IMR-90 (cell line): ENCODE measurements around the gene CNIH2. TPM values are rescaled to one million over a fixed set of nuclear protein-coding genes. Genes with fewer than 3 reads are reported as not detected.

ENCODE experiments used
- ATAC-seq: fragments of 200-7000 bp; cut with Tn5 transposase; 2 replicates; pipeline ENCODE4 v1.9.1; 2020; ENCODE audit warnings: low read depth, mild to moderate bottlenecking, moderate library complexity
- BruUV-seq: library from RNA; stranded (reverse); fragments of 400-500 nt; replicated peaks from 2 replicates; lab custom pipeline; 2021; lab: Mats Ljungman, UMichigan
- CTCF ChIA-PET: fragments of 300-600 bp; formaldehyde crosslinking; extraction: SDS; loops from one replicate; lab custom pipeline; 2021; ENCODE audit warnings: antibody characterized with exemption; lab: Yijun Ruan, JAX
- POLR2A ChIA-PET: fragments of 300-600 bp; sonication (Branson Sonifier 250); formaldehyde crosslinking; loops from one replicate; lab custom pipeline; 2022; ENCODE audit warnings: antibody characterized with exemption; ENCODE audit not compliant: unreplicated experiment; lab: Charles Lee
- DNase-seq: peaks from one replicate; pipeline ENCODE4 v3.0.0; 2013
- H2AFZ ChIP-seq: replicated peaks from 2 replicates; pipeline ENCODE3; 2013; ENCODE audit warnings: low read length, mild to moderate bottlenecking; ENCODE audit not compliant: poor library complexity
- H2AK5ac ChIP-seq: 2 replicates; pipeline ENCODE4 v1.6.1; 2013; ENCODE audit warnings: low read depth, low read length, inconsistent platforms
- H2AK9ac ChIP-seq: replicated peaks from 2 replicates; pipeline ENCODE3; 2013; ENCODE audit warnings: mild to moderate bottlenecking, low read depth, low read length, moderate library complexity; ENCODE audit not compliant: poor library complexity
- H2BK120ac ChIP-seq: 2 replicates; pipeline ENCODE4 v1.6.1; 2013; ENCODE audit warnings: low read depth, low read length, inconsistent platforms
- H2BK15ac ChIP-seq: 3 replicates; pipeline ENCODE4 v1.6.1; 2013; ENCODE audit warnings: low read depth, low read length, inconsistent platforms
- H2BK20ac ChIP-seq: 2 replicates; pipeline ENCODE4 v1.6.1; 2013; ENCODE audit warnings: low read depth, mild to moderate bottlenecking, inconsistent platforms, low read length, moderate library complexity
- H2BK5ac ChIP-seq: 2 replicates; pipeline ENCODE4 v1.6.1; 2013; ENCODE audit warnings: mild to moderate bottlenecking, low read depth, low read length, inconsistent platforms; ENCODE audit not compliant: poor library complexity, severe bottlenecking
- H3K14ac ChIP-seq: replicated peaks from 2 replicates; pipeline ENCODE4 v1.6.1; 2013; ENCODE audit warnings: low read depth, low read length, inconsistent platforms
- H3K18ac ChIP-seq: 2 replicates; pipeline ENCODE4 v1.6.1; 2013; ENCODE audit warnings: low read depth, low read length, control low read depth
- H3K23ac ChIP-seq: 2 replicates; pipeline ENCODE4 v1.6.1; 2013; ENCODE audit warnings: low read depth, low read length, inconsistent platforms
- H3K27ac ChIP-seq: 2 replicates; pipeline ENCODE4 v1.5.1; 2013; ENCODE audit warnings: mild to moderate bottlenecking, control low read depth, low read length; ENCODE audit not compliant: insufficient read depth
- H3K27me3 ChIP-seq: 2 replicates; pipeline ENCODE4 v1.6.1; 2013; ENCODE audit warnings: low read length; ENCODE audit not compliant: control insufficient read depth, insufficient read depth
- H3K36me3 ChIP-seq: 2 replicates; pipeline ENCODE4 v1.6.1; 2013; ENCODE audit warnings: low read length, mixed read lengths; ENCODE audit not compliant: control insufficient read depth, insufficient read depth
- H3K4ac ChIP-seq: 2 replicates; pipeline ENCODE4 v1.6.1; 2013; ENCODE audit warnings: low read depth, low read length, inconsistent platforms
- H3K4me1 ChIP-seq: 2 replicates; pipeline ENCODE4 v1.6.1; 2013; ENCODE audit warnings: low read length, mixed read lengths; ENCODE audit not compliant: control insufficient read depth, insufficient read depth
- H3K4me2 ChIP-seq: 2 replicates; pipeline ENCODE4 v1.6.1; 2013; ENCODE audit warnings: low read depth, mild to moderate bottlenecking, control low read depth, low read length, moderate library complexity
- H3K4me3 ChIP-seq: 2 replicates; pipeline ENCODE4 v1.5.1; 2013; ENCODE audit warnings: low read depth, mild to moderate bottlenecking, control low read depth, low read length, moderate library complexity; ENCODE audit not compliant: insufficient read depth
- H3K56ac ChIP-seq: 2 replicates; pipeline ENCODE4 v1.6.1; 2013; ENCODE audit warnings: low read length, inconsistent platforms; ENCODE audit not compliant: insufficient read depth; ENCODE audit errors: extremely low read depth
- H3K79me1 ChIP-seq, 2 experiments: 2 replicates each; pipeline ENCODE4 v1.6.1; 2013; ENCODE audit warnings: low read length in 2 of 2, inconsistent platforms in 1 of 2, low read depth in 1 of 2
- H3K9ac ChIP-seq: 2 replicates; pipeline ENCODE4 v1.6.1; 2013; ENCODE audit warnings: low read depth, low read length, control low read depth
- H3K9me1 ChIP-seq: 2 replicates; pipeline ENCODE4 v1.6.1; 2013; ENCODE audit warnings: low read length, inconsistent platforms; ENCODE audit not compliant: insufficient read depth
- H3K9me3 ChIP-seq: 2 replicates; pipeline ENCODE4 v1.6.1; 2013; ENCODE audit warnings: low read length; ENCODE audit not compliant: control insufficient read depth, insufficient read depth
- H4K20me1 ChIP-seq: 2 replicates; pipeline ENCODE4 v1.6.1; 2013; ENCODE audit warnings: low read length, inconsistent platforms; ENCODE audit not compliant: insufficient read depth
- H4K5ac ChIP-seq: 2 replicates; pipeline ENCODE4 v1.6.1; 2013; ENCODE audit warnings: mild to moderate bottlenecking, low read depth, low read length, control low read depth
- H4K8ac ChIP-seq, 2 experiments: 2 replicates each; pipeline ENCODE4 v1.6.1; 2013; ENCODE audit warnings: low read depth in 2 of 2, low read length in 2 of 2, control low read depth in 1 of 2, inconsistent platforms in 1 of 2
- H4K91ac ChIP-seq: 2 replicates; pipeline ENCODE4 v1.6.1; 2013; ENCODE audit warnings: low read depth, low read length, inconsistent platforms; ENCODE audit not compliant: insufficient read depth
- MAFK ChIP-seq: IDR thresholded peaks from 2 replicates; pipeline ENCODE4 v1.6.1; 2012; ENCODE audit warnings: low read depth, low read length, improper control_type of control experiment
- MAZ ChIP-seq: IDR thresholded peaks from 2 replicates; pipeline ENCODE4 v1.6.1; 2012; ENCODE audit warnings: low read depth, mild to moderate bottlenecking, low read length, improper control_type of control experiment, moderate library complexity, borderline replicate concordance
- MXI1 ChIP-seq: IDR thresholded peaks from 2 replicates; pipeline ENCODE4 v1.6.1; 2012; ENCODE audit warnings: low read depth, mild to moderate bottlenecking, low read length, moderate library complexity, borderline replicate concordance
- WGBS, 2 experiments: methylation state at CpG; one replicate each; pipeline versions ENCODE4 v1.1.5 to v1.1.7; 2013; ENCODE audit warnings: missing lambda C conversion rate in 2 of 2; ENCODE audit not compliant: insufficient read length in 1 of 2; ENCODE audit errors: extremely low coverage in 2 of 2; 5-methylcytosine and 5-hydroxymethylcytosine counted together
- dilution Hi-C: fragments of 300-500 bp; cut with HindIII; formaldehyde crosslinking; loops from one replicate; pipeline ENCODE4 v1.14.3; 2018; ENCODE audit warnings: low sequenced_read_pairs; ENCODE audit not compliant: unreplicated experiment
- in situ Hi-C: fragments of 300-500 bp; cut with MboI; formaldehyde crosslinking; loops from 3 replicates; pipeline ENCODE4 v1.14.3; 2019; ENCODE audit warnings: low sequenced_read_pairs, inconsistent platforms, mixed read lengths
- intact Hi-C: fragments of 100-400 bp; cut with micrococcal nuclease; formaldehyde crosslinking; loops from 2 replicates; pipeline ENCODE4 v1.10.0; 2022
- polyA plus RNA-seq, 3 experiments: library from polyadenylated mRNA; depleted of rRNA; stranded (reverse); fragments of >200 nt; gene quantifications; 2 replicates each; pipeline ENCODE4 v1.2.3, GENCODE V29; 2012; ENCODE audit warnings: low replicate concordance in 1 of 3
- total RNA-seq: library from RNA; depleted of rRNA; stranded (reverse); fragments of >200 nt; gene quantifications from 2 replicates; pipeline ENCODE4 v1.2.3, GENCODE V29; 2012

CNIH2 gene
- total and polyA plus RNA-seq, 2 of the 4 experiments (the other 2 are of a cell fraction): 0.54 to 3.4 TPM

GRCh38 chr11:66309475-66309874, 31.5 kb downstream of the CNIH2 start:
- no peak overlapping the region for H4K8ac ChIP-seq
- H2BK20ac ChIP-seq: no peak overlapping the region
- peaks cover 16% of the 10 kb centered on the region for H4K20me1 ChIP-seq
- H3K4me2 ChIP-seq: no peak overlapping the region
- no peaks in the 10 kb centered on the region for H3K9me3 ChIP-seq
- peaks cover 0 to 10% of the 10 kb centered on the region in 2 experiments; a peak in 1 of 4 replicates for H3K79me1 ChIP-seq
- H3K9ac ChIP-seq: no peak overlapping the region
- H3K9me1 ChIP-seq: no peaks in the 10 kb centered on the region
- TF ChIP-seq MXI1 (no peak), MAZ (no peak), MAFK (peak; percentile 68)
- no TSS peak for BruUV-seq
- H2BK5ac ChIP-seq: no peak overlapping the region
- H3K36me3 ChIP-seq: no peaks in the 10 kb centered on the region
- CTCF ChIA-PET: interaction anchor here (1.5 kb wide), 1 partner anchor 26 kb away, joined by 4 read pairs; the partner anchor contains the start of gene RIN1
- no peak overlapping the region for H2BK120ac ChIP-seq
- intact Hi-C loops: no loop called here
- H2AK5ac ChIP-seq: no peak overlapping the region
- DNase-seq: no peak
- ATAC-seq: no peak
- H2AK9ac ChIP-seq: no peak overlapping the region
- in situ Hi-C loops: loop anchor here (5.0 kb wide), 1 partner anchor 78 kb away; no protein-coding TSS in a partner anchor
- no peak overlapping the region for H3K4me3 ChIP-seq
- dilution Hi-C loops: no loop called here
- peaks cover 12% of the 10 kb centered on the region for H3K27me3 ChIP-seq
- no peak overlapping the region for H3K18ac ChIP-seq
- H3K27ac ChIP-seq: no peak overlapping the region
- no peak overlapping the region for H2BK15ac ChIP-seq
- no peak overlapping the region for H3K23ac ChIP-seq
- no peak overlapping the region for H4K5ac ChIP-seq
- H3K4ac ChIP-seq: no peak overlapping the region
- no peak overlapping the region for H3K14ac ChIP-seq
- H3K56ac ChIP-seq: no peak overlapping the region
- WGBS, 2 experiments: 50% methylated on average over 1 of the region's 3 CpGs; no CpG with 5 or more reads in 1 of the 2 experiments
- peaks cover 3% of the 10 kb centered on the region; the same call in 1 of the 2 replicates for H3K4me1 ChIP-seq
- POLR2A ChIA-PET: interaction anchor here (1.3 kb wide), 1 partner anchor 18 kb away, joined by 4 read pairs; no protein-coding TSS in a partner anchor
- no peak overlapping the region for H2AFZ ChIP-seq
- H4K91ac ChIP-seq: no peak overlapping the region
